Activated CD8-positive, alpha-beta T cell treated with anti-CD3 and anti-CD28 coated beads, Interleukin-2, amount 10 ng/mL, durations not matched to agents 7 days and 5 days (primary cell): ENCODE measurements around the gene PDE4B. TPM values are rescaled to one million over a fixed set of nuclear protein-coding genes. Genes with fewer than 3 reads are reported as not detected.

Experiments used
- ATAC-seq: fragments of 150-1000 bp; cut with Tn5 transposase; one replicate; pipeline ENCODE4 v1.10.0; 2021; ENCODE audit warnings: moderate library complexity
- CTCF ChIA-PET: fragments of 350-600 bp; sonication (Branson Sonifier 250); formaldehyde crosslinking; loops from one replicate; lab custom pipeline; 2021; ENCODE audit warnings: antibody characterized with exemption; lab: Charles Lee
- POLR2A ChIA-PET: fragments of 350-600 bp; sonication (Branson Sonifier 250); formaldehyde crosslinking; loops from one replicate; lab custom pipeline; 2021; ENCODE audit warnings: antibody characterized with exemption; lab: Charles Lee
- DNase-seq: peaks from one replicate; pipeline ENCODE4 v3.0.0-alpha.2; 2020
- H3K27ac Mint-ChIP-seq: one replicate; pipeline ENCODE4 v1.8.0; 2021; ENCODE audit warnings: mild to moderate bottlenecking, mixed read lengths
- H3K27me3 Mint-ChIP-seq: one replicate; pipeline ENCODE4 v1.8.0; 2021; ENCODE audit warnings: low read depth, mixed read lengths
- H3K36me3 Mint-ChIP-seq: one replicate; pipeline ENCODE4 v1.8.0; 2021; ENCODE audit warnings: low read depth, mixed read lengths
- H3K4me1 Mint-ChIP-seq: one replicate; pipeline ENCODE4 v1.8.0; 2021; ENCODE audit warnings: low read depth, mixed read lengths
- H3K4me3 Mint-ChIP-seq: one replicate; pipeline ENCODE4 v1.8.0; 2021; ENCODE audit warnings: mild to moderate bottlenecking, mixed read lengths
- H3K9me3 Mint-ChIP-seq: one replicate; pipeline ENCODE4 v1.8.0; 2022; ENCODE audit warnings: mixed read lengths; ENCODE audit not compliant: insufficient read depth
- total RNA-seq, 2 experiments: library from RNA; stranded (reverse); gene quantifications; one replicate each; pipeline ENCODE4 v1.2.3, GENCODE V29; 2021

PDE4B gene
- total RNA-seq, 2 experiments from 2014 or later = 21.4 to 24.3 TPM

- Mint-ChIP-seq H3K27me3 (no peaks in the 10 kb centered on the region), H3K36me3 (peaks cover 47% of the 10 kb centered on the region), H3K4me3 (no peak overlapping the region), H3K4me1 (peaks cover 89% of the 10 kb centered on the region), H3K9me3 (no peaks in the 10 kb centered on the region), H3K27ac (no peak overlapping the region)
- POLR2A ChIA-PET = interaction anchor here (2.1 to 8.0 kb wide), 3 partner anchors 14 to 96 kb away, joined by 5 to 87 read pairs (median 15); no protein-coding TSS in a partner anchor
- no peak for ATAC-seq
- CTCF ChIA-PET = interaction anchor here (2.0 to 7.4 kb wide), 5 partner anchors 11 to 97 kb away, joined by 9 to 63 read pairs (median 26); no protein-coding TSS in a partner anchor
- DNase-seq = no peak
Measured at GRCh38 chr1:66348776-66349175, 556.1 kb downstream of the PDE4B start.

- ChIA-PET CTCF (interaction anchor here (1.1 to 7.4 kb wide), 10 partner anchors 11 to 97 kb away, joined by 3 to 63 read pairs (median 8); no protein-coding TSS in a partner anchor), POLR2A (interaction anchor here (0.9 to 8.0 kb wide), 5 partner anchors 14 to 96 kb away, joined by 3 to 87 read pairs (median 8); no protein-coding TSS in a partner anchor)
- DNase-seq = no peak
- H3K36me3 Mint-ChIP-seq = peaks cover 47% of the 10 kb centered on the region
- ATAC-seq = no peak
- no peaks in the 10 kb centered on the region for H3K9me3 Mint-ChIP-seq
- peak overlapping the region; percentile 84 for H3K27ac Mint-ChIP-seq
- peaks cover 88% of the 10 kb centered on the region for H3K4me1 Mint-ChIP-seq
- peak overlapping the region; percentile 77 for H3K4me3 Mint-ChIP-seq
- no peaks in the 10 kb centered on the region for H3K27me3 Mint-ChIP-seq
Measured at GRCh38 chr1:66349242-66349641, 556.5 kb downstream of the PDE4B start.

GRCh38 chr1:66350001-66350547 lies 557.4 kb downstream of the PDE4B start:
- Mint-ChIP-seq H3K36me3 (peaks cover 45% of the 10 kb centered on the region), H3K27me3 (no peaks in the 10 kb centered on the region), H3K9me3 (no peaks in the 10 kb centered on the region), H3K4me1 (peaks cover 88% of the 10 kb centered on the region), H3K27ac (peak overlapping the region; percentile 84), H3K4me3 (peak overlapping the region; percentile 77)
- DNase-seq (peak; percentile 60), ATAC-seq (peak; percentile 67)
- ChIA-PET POLR2A (interaction anchor here (0.9 to 8.0 kb wide), 8 partner anchors 11 to 95 kb away, joined by 3 to 87 read pairs (median 4); no protein-coding TSS in a partner anchor), CTCF (interaction anchor here (0.7 to 7.4 kb wide), 26 partner anchors 7 to 167 kb away, joined by 3 to 63 read pairs (median 4); no protein-coding TSS in a partner anchor)

- DNase-seq (no peak), ATAC-seq (peak; percentile 45)
- H3K9me3 Mint-ChIP-seq = no peaks in the 10 kb centered on the region
- no peaks in the 10 kb centered on the region for H3K27me3 Mint-ChIP-seq
- ChIA-PET CTCF (interaction anchor here (0.9 to 7.4 kb wide), 12 partner anchors 9 to 109 kb away, joined by 3 to 63 read pairs (median 10); no protein-coding TSS in a partner anchor), POLR2A (interaction anchor here (1.2 to 8.0 kb wide), 4 partner anchors 9 to 94 kb away, joined by 3 to 87 read pairs (median 10); no protein-coding TSS in a partner anchor)
- peak overlapping the region; percentile 59 for H3K27ac Mint-ChIP-seq
- peaks cover 86% of the 10 kb centered on the region for H3K4me1 Mint-ChIP-seq
- H3K4me3 Mint-ChIP-seq = peak overlapping the region; percentile 47
- peaks cover 49% of the 10 kb centered on the region for H3K36me3 Mint-ChIP-seq
Measured at GRCh38 chr1:66351478-66351877, 558.8 kb downstream of the PDE4B start.

- ATAC-seq = peak; percentile 82
- peaks cover 86% of the 10 kb centered on the region for H3K4me1 Mint-ChIP-seq
- H3K9me3 Mint-ChIP-seq = no peaks in the 10 kb centered on the region
- no peaks in the 10 kb centered on the region for H3K27me3 Mint-ChIP-seq
- H3K36me3 Mint-ChIP-seq = peaks cover 49% of the 10 kb centered on the region
- CTCF ChIA-PET = interaction anchor here (1.0 to 7.4 kb wide), 11 partner anchors 8 to 109 kb away, joined by 3 to 63 read pairs (median 12); no protein-coding TSS in a partner anchor
- DNase-seq = peak; percentile 66
- H3K4me3 Mint-ChIP-seq = peak overlapping the region; percentile 40
- POLR2A ChIA-PET = interaction anchor here (1.2 to 8.0 kb wide), 3 partner anchors 9 to 93 kb away, joined by 4 to 87 read pairs (median 15); no protein-coding TSS in a partner anchor
- H3K27ac Mint-ChIP-seq = peak overlapping the region; percentile 59
Measured at GRCh38 chr1:66351913-66352312, 559.2 kb downstream of the PDE4B start.

GRCh38 chr1:66352792-66353191 lies 560.1 kb downstream of the PDE4B start:
- CTCF ChIA-PET = interaction anchor here (0.8 to 7.4 kb wide), 11 partner anchors 10 to 110 kb away, joined by 3 to 63 read pairs (median 5); no protein-coding TSS in a partner anchor
- no peak for ATAC-seq
- Mint-ChIP-seq H3K9me3 (no peaks in the 10 kb centered on the region), H3K4me3 (no peak overlapping the region), H3K27ac (peak overlapping the region; percentile 15), H3K4me1 (peaks cover 89% of the 10 kb centered on the region), H3K36me3 (peaks cover 54% of the 10 kb centered on the region), H3K27me3 (no peaks in the 10 kb centered on the region)
- POLR2A ChIA-PET = interaction anchor here (0.5 to 8.0 kb wide), 3 partner anchors 10 to 22 kb away, joined by 3 to 87 read pairs (median 4); no protein-coding TSS in a partner anchor
- no peak for DNase-seq

- Mint-ChIP-seq H3K27me3 (no peaks in the 10 kb centered on the region), H3K36me3 (peaks cover 59% of the 10 kb centered on the region)
Measured at GRCh38 chr1:66353257-66353656, 560.6 kb downstream of the PDE4B start.

GRCh38 chr1:66354311-66355201 lies 561.9 kb downstream of the PDE4B start:
- Mint-ChIP-seq H3K27me3 (no peaks in the 10 kb centered on the region), H3K27ac (no peak overlapping the region), H3K4me3 (no peak overlapping the region), H3K9me3 (no peaks in the 10 kb centered on the region), H3K36me3 (peaks cover 68% of the 10 kb centered on the region), H3K4me1 (peaks cover 91% of the 10 kb centered on the region)
- POLR2A ChIA-PET = interaction anchor here (0.7 kb wide), 1 partner anchor 90 kb away, joined by 3 read pairs; no protein-coding TSS in a partner anchor
- ATAC-seq (no peak), DNase-seq (no peak)
- CTCF ChIA-PET = interaction anchor here (1.1 to 2.1 kb wide), 3 partner anchors 13 to 82 kb away, joined by 3 to 7 read pairs (median 5); no protein-coding TSS in a partner anchor

More at GRCh38 chr1:66353257-66353656, 560.6 kb downstream of the PDE4B start:
- ATAC-seq (no peak), DNase-seq (peak; percentile 12)
- CTCF ChIA-PET = interaction anchor here (0.8 to 7.4 kb wide), 8 partner anchors 10 to 92 kb away, joined by 3 to 63 read pairs (median 6); no protein-coding TSS in a partner anchor
- Mint-ChIP-seq H3K4me1 (peaks cover 89% of the 10 kb centered on the region), H3K27ac (peak overlapping the region; percentile 15), H3K9me3 (no peaks in the 10 kb centered on the region), H3K4me3 (no peak overlapping the region)
- POLR2A ChIA-PET = interaction anchor here (0.5 to 8.0 kb wide), 2 partner anchors 10 to 18 kb away, joined by 4 to 87 read pairs; no protein-coding TSS in a partner anchor

GRCh38 chr1:66355756-66356155 lies 563.1 kb downstream of the PDE4B start:
- ChIA-PET POLR2A (interaction anchor here (1.6 kb wide), 1 partner anchor 24 kb away, joined by 4 read pairs; no protein-coding TSS in a partner anchor), CTCF (interaction anchor here (0.7 to 1.7 kb wide), 6 partner anchors 8 to 91 kb away, joined by 3 to 9 read pairs (median 4); no protein-coding TSS in a partner anchor)
- no peak overlapping the region for H3K27ac Mint-ChIP-seq
- H3K4me1 Mint-ChIP-seq = peaks cover 89% of the 10 kb centered on the region
- H3K9me3 Mint-ChIP-seq = no peaks in the 10 kb centered on the region
- no peak overlapping the region for H3K4me3 Mint-ChIP-seq
- peaks cover 71% of the 10 kb centered on the region for H3K36me3 Mint-ChIP-seq
- DNase-seq = no peak
- H3K27me3 Mint-ChIP-seq = no peaks in the 10 kb centered on the region
- no peak for ATAC-seq

- POLR2A ChIA-PET = interaction anchor here (1.6 kb wide), 1 partner anchor 24 kb away, joined by 4 read pairs; no protein-coding TSS in a partner anchor
- H3K9me3 Mint-ChIP-seq = no peaks in the 10 kb centered on the region
- peaks cover 80% of the 10 kb centered on the region for H3K4me1 Mint-ChIP-seq
- ATAC-seq (no peak), DNase-seq (no peak)
- no peak overlapping the region for H3K4me3 Mint-ChIP-seq
- CTCF ChIA-PET = interaction anchor here (0.6 to 1.7 kb wide), 7 partner anchors 9 to 80 kb away, joined by 3 to 9 read pairs (median 3); no protein-coding TSS in a partner anchor
- peaks cover 75% of the 10 kb centered on the region for H3K36me3 Mint-ChIP-seq
- no peak overlapping the region for H3K27ac Mint-ChIP-seq
- no peaks in the 10 kb centered on the region for H3K27me3 Mint-ChIP-seq
Measured at GRCh38 chr1:66356605-66357004, 563.9 kb downstream of the PDE4B start.
